ENCODE results near the gene PRCC.

Gene PRCC

DNA sequence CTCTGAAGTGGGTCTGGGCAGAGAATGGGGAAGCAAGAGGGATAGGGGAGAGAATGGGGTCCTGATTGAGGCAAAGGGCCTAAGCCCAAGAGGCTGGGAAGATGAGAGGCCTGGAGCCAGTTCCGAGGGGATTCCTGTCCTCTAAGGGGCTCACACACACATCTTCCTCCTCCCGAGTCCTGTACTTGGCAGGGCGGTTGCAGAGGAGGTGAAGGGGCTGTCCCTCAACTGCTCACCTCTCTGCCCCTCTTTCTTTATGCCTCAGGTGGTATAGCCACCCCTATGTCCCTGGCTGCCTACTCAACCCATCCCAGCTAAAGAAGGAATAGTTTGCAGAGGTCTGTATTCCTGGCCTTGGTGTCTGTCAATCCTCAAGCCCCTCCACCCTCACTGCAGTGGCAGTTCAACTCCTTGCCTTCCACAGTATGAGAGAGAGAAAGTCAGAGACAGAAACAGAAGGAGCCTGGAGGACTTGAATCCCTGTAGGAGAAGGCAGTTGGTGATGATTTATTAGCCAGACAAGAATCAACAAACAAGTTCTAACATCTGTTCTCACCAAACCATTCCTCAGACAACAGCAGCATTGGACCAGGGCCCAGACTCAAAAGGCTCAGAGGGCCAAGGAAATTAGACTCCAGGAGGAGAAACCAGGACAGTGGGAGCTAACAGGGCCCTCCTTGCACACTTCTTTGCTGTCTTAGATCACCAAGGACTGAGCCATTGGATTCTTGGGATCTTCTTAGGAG, 38.6 kb downstream of the PRCC start:
- TF ChIP-seq, protein P1, sequence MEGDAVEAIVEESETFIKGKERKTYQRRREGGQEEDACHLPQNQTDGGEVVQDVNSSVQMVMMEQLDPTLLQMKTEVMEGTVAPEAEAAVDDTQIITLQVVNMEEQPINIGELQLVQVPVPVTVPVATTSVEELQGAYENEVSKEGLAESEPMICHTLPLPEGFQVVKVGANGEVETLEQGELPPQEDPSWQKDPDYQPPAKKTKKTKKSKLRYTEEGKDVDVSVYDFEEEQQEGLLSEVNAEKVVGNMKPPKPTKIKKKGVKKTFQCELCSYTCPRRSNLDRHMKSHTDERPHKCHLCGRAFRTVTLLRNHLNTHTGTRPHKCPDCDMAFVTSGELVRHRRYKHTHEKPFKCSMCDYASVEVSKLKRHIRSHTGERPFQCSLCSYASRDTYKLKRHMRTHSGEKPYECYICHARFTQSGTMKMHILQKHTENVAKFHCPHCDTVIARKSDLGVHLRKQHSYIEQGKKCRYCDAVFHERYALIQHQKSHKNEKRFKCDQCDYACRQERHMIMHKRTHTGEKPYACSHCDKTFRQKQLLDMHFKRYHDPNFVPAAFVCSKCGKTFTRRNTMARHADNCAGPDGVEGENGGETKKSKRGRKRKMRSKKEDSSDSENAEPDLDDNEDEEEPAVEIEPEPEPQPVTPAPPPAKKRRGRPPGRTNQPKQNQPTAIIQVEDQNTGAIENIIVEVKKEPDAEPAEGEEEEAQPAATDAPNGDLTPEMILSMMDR (IDR thresholded peaks at IDR 0.05; ENCODE audit: unreplicated experiment in 3 of 3) = no peak

DNA sequence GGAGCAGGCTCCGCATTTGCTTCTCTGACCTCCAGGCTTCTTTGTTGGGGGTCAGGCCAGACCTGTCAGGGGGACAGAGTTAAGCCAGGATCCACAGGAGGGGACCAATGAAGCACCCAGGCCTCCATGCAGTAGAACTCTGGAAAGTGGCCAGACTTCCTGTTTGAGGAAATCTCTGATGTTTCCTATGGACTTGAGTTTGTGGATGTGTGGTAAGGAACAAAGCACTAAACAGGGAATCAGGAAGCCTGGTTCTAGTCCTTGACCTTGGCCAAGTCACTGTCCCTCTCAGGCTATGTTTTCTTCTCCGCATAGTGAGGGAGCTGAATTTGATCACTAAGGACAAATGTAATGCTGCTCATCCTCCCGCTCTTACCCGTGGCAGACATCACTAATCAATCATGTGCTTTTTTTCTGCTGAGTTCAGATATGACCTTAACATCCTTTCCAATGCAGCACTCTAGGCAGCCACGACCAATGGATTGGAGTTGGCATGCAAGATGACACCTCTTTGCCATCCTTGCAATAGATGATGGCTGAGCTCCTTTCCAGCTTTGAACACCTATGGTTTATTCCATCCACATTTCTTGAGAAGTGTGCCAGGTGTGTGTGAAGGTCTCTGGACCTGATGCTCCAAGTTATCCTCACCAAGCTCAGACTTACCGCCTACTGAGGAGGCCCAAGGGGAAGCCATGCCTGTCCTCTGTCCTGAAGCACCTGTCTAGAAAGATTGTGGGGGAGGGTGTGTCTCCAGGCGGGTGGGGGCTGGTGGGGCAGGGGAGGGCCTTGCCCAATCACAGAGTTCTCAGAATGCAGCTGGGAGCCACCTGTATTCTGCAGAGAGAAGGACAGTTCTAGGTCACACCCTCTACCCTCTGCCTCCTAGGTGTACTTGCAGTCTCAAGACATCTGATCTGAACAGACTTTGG, 39.4 kb downstream of the PRCC start:
- TF ChIP-seq, protein P1 (IDR thresholded peaks at IDR 0.05; ENCODE audit: unreplicated experiment in 3 of 3) = no peak
- peaks cover 64% of the 10 kb centered on the region for H3K4me1 Mint-ChIP-seq
- H3K4me3 Mint-ChIP-seq = no peak overlapping the region
- peak overlapping the region; percentile 34 to 88 (median 85) for H3K27ac Mint-ChIP-seq
- peaks cover 4% of the 10 kb centered on the region for H3K36me3 Mint-ChIP-seq (ENCODE audit: low read depth)
- peaks cover 16% of the 10 kb centered on the region for H3K27me3 Mint-ChIP-seq (ENCODE audit: low read depth)
- no peaks in the 10 kb centered on the region for H3K9me3 Mint-ChIP-seq

More for the DNA sequence above, 38.6 kb downstream of the PRCC start:
- peaks cover 64% of the 10 kb centered on the region for H3K4me1 Mint-ChIP-seq
- H3K9me3 Mint-ChIP-seq = no peaks in the 10 kb centered on the region
- peak overlapping the region in 1 of 3 experiments; percentile 60 for H3K4me3 Mint-ChIP-seq
- peaks cover 8% of the 10 kb centered on the region for H3K27me3 Mint-ChIP-seq (ENCODE audit: low read depth)
- H3K27ac Mint-ChIP-seq = peak overlapping the region; percentile 34 to 88 (median 85)
- peaks cover 4% of the 10 kb centered on the region for H3K36me3 Mint-ChIP-seq (ENCODE audit: low read depth)

DNA sequence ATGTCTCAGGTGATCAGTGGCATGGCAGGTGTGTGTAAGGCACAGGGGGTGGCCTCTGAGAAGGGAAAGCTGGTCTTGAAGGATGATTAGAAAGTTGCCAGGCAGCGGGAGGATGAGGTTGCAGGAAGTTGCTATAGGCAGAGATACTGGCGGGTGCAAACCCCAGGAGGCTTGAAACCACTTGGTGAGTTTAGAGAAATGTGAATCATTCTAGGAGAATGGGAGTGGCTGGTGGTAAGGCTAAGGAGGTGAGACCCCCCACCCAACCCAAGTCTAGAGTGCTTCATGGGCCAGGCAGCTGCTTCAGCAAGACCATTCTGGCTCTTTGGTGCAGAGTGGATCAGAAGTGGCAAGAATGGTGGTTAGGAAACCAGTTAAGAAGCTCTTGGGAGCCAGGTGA, 40.3 kb downstream of the PRCC start:
- Mint-ChIP-seq H3K36me3 (ENCODE audit: low read depth) (peaks cover 4% of the 10 kb centered on the region), H3K27ac (no peak overlapping the region)

DNA sequence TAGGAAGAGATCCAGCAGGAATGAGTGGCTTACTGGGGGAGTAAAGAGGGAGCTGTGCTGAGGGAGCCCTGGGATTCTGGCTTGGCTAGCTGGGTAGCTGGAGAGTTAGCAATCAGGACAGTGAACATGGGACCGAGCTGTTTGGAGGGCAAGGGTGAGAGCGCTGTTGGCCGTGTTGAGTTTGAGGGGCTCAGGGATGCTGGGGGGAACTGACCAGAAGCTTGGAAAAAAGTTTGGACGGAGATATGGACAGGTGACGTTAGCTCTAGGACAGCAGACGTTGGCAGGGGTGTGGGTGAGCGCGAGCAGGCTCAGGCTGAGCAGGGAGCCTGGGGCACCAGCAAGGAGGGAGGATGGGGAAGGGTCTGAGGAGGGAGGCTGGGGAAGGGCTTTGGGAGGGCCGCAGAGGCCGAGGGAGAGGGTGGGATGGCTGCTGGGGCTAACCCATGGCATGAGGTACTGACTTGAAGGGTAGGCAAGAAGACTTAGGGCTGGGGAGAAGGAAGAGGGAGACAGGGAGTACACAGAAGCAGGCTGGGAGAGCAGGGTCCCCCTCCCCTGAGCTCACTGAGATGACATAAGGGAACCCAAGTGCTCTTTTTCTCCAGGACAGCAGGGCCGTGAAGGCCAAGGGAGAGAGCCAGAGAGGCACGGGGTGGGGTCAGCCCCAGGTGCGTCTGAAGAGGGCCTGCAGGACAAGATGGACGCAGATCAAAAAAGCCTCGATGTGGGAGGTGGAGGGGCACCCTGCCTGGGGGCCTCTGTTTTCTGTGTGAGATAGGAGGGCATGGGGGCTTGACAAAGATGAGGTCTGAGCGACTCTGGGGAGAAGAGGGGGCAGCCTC, 41.1 kb downstream of the PRCC start:
- Mint-ChIP-seq H3K27me3 (ENCODE audit: low read depth) (peaks cover 20% of the 10 kb centered on the region), H3K36me3 (ENCODE audit: low read depth) (peaks cover 4% of the 10 kb centered on the region), H3K27ac (no peak overlapping the region), H3K4me1 (peaks cover 66% of the 10 kb centered on the region), H3K9me3 (no peaks in the 10 kb centered on the region), H3K4me3 (no peak overlapping the region)
- TF ChIP-seq, protein P1 (IDR thresholded peaks at IDR 0.05; ENCODE audit: unreplicated experiment in 3 of 3) = no peak

More for the DNA sequence above, 40.3 kb downstream of the PRCC start:
- H3K9me3 Mint-ChIP-seq = no peaks in the 10 kb centered on the region
- H3K4me1 Mint-ChIP-seq = peaks cover 64% of the 10 kb centered on the region
- H3K4me3 Mint-ChIP-seq = no peak overlapping the region
- H3K27me3 Mint-ChIP-seq (ENCODE audit: low read depth) = peaks cover 20% of the 10 kb centered on the region
- TF ChIP-seq, protein P1 (IDR thresholded peaks at IDR 0.05; ENCODE audit: unreplicated experiment in 3 of 3) = no peak

DNA sequence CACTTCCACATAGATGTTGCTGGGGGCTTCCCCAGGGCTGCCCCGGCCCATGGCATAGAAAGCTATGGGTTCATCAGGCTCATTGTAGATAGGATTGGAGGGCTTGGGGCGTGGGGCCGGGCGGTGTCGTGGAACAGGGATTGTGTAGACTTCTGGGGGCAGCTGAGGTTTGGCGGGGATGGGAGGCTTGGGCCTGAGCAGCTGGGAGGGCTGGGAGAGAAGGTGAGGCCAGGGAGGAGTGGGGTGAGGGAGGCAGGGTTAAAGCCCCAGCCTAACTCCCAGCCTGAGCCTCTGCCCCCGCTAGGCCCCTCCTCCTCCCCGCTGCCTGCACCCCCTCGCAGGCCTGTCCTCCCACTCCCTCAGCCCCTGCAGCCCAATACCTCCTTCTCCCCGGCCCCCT, 41.9 kb downstream of the PRCC start:
- peaks cover 23% of the 10 kb centered on the region for H3K27me3 Mint-ChIP-seq (ENCODE audit: low read depth)
- peaks cover 61% of the 10 kb centered on the region for H3K4me1 Mint-ChIP-seq
- H3K27ac Mint-ChIP-seq = peak overlapping the region in 1 of 3 experiments; percentile 62
- TF ChIP-seq, protein P1 (IDR thresholded peaks at IDR 0.05; ENCODE audit: unreplicated experiment in 3 of 3) = no peak
- peak overlapping the region in 1 of 3 experiments; percentile 21 for H3K4me3 Mint-ChIP-seq
- H3K36me3 Mint-ChIP-seq (ENCODE audit: low read depth) = peaks cover 4% of the 10 kb centered on the region
- H3K9me3 Mint-ChIP-seq = no peaks in the 10 kb centered on the region

Measured in nephron (organoid).